Stomach (tissue), 4 donors: ENCODE results near the gene GCGR.

Experiments used
- POLR2A ChIP-seq, 4 donors: fragments of 450-650 bp; IDR thresholded peaks; one replicate each; pipeline ENCODE4 v1.6.1; 2016; ENCODE audit warnings: antibody characterized with exemption in 4 of 4, control low read depth in 2 of 4, mild to moderate bottlenecking in 1 of 4, moderate library complexity in 1 of 4
- POLR2AphosphoS5 ChIP-seq, 3 donors: sonication (generic); formaldehyde crosslinking; IDR thresholded peaks; one replicate each; pipeline ENCODE4 v1.6.1; 2016; ENCODE audit warnings: antibody characterized with exemption in 3 of 3

GRCh38 chr17:81813861-81814683 is 10.1 kb downstream of the GCGR start:
- TF ChIP-seq POLR2AphosphoS5 (IDR thresholded peaks at IDR 0.05) (no peak), POLR2A (IDR thresholded peaks at IDR 0.05) (no peak)
